ENCODE measurements around the gene CAMK2D. TPM values are rescaled to one million over a fixed set of nuclear protein-coding genes. Genes with fewer than 3 reads are reported as not detected.

The CAMK2D gene
- total RNA-seq, 1 donor from 2014 or later = 78.9 TPM

GRCh38 chr4:113564493-113564892 is 197.0 kb downstream of the CAMK2D start:
- DNase-seq = no peak

GRCh38 chr4:113563691-113564378 is 197.7 kb downstream of the CAMK2D start:
- no peak for DNase-seq

GRCh38 chr4:113561758-113562157 is 199.8 kb downstream of the CAMK2D start:
- no peak for DNase-seq

- DNase-seq = no peak
These were observed 200.4 kb downstream of the CAMK2D start for GRCh38 chr4:113561092-113561491.

- no peak for DNase-seq
These were observed 201.0 kb downstream of the CAMK2D start for GRCh38 chr4:113560579-113560978.

- no peak for DNase-seq
These were observed 201.6 kb downstream of the CAMK2D start for GRCh38 chr4:113559947-113560346.

GRCh38 chr4:113556382-113557134 is 205.0 kb downstream of the CAMK2D start:
- no peak for DNase-seq

GRCh38 chr4:113555868-113556267 is 205.7 kb downstream of the CAMK2D start:
- DNase-seq = no peak

GRCh38 chr4:113553082-113553481 is 208.5 kb downstream of the CAMK2D start:
- no peak for DNase-seq

GRCh38 chr4:113550510-113550909 is 211.0 kb downstream of the CAMK2D start:
- DNase-seq = no peak

GRCh38 chr4:113548303-113548702 is 213.2 kb downstream of the CAMK2D start:
- no peak for DNase-seq

- DNase-seq = peak; percentile 37
These were observed 214.0 kb downstream of the CAMK2D start for GRCh38 chr4:113547487-113548042.

GRCh38 chr4:113541933-113542332 is 219.6 kb downstream of the CAMK2D start:
- DNase-seq = no peak

GRCh38 chr4:113540859-113541258 is 220.7 kb downstream of the CAMK2D start:
- no peak for DNase-seq

GRCh38 chr4:113539408-113539807 is 222.1 kb downstream of the CAMK2D start:
- DNase-seq = no peak

GRCh38 chr4:113537628-113538027 is 223.9 kb downstream of the CAMK2D start:
- DNase-seq = peak; percentile 2

- DNase-seq = no peak
These were observed 224.3 kb downstream of the CAMK2D start for GRCh38 chr4:113537203-113537602.

GRCh38 chr4:113534711-113535110 is 226.8 kb downstream of the CAMK2D start:
- no peak for DNase-seq

GRCh38 chr4:113531572-113531971 is 230.0 kb downstream of the CAMK2D start:
- no peak for DNase-seq

- no peak for DNase-seq
These were observed 233.1 kb downstream of the CAMK2D start for GRCh38 chr4:113528395-113528794.

GRCh38 chr4:113525521-113525920 is 236.0 kb downstream of the CAMK2D start:
- no peak for DNase-seq

- DNase-seq = no peak
These were observed 236.9 kb downstream of the CAMK2D start for GRCh38 chr4:113524505-113525186.

- DNase-seq = no peak
These were observed 237.4 kb downstream of the CAMK2D start for GRCh38 chr4:113524096-113524495.
